Effector memory CD4-positive, alpha-beta T cell (primary cell): ENCODE measurements around the gene SRSF10.
"Not testable (repeated sequence)": the region's sequence is repeated elsewhere in the genome, so short reads cannot be mapped to it uniquely, and the experiment has no call there.

ENCODE experiments used
- DNase-seq, 3 donors: peaks; one replicate each; pipeline ENCODE4 v3.0.0-alpha.2; 2020
- H3K27ac ChIP-seq: 2 replicates; pipeline ENCODE4 v1.7.0; 2013; ENCODE audit warnings: mild to moderate bottlenecking, low read length, moderate library complexity; ENCODE audit not compliant: insufficient read depth, poor library complexity, severe bottlenecking
- H3K27me3 ChIP-seq: replicated peaks from 2 replicates; pipeline ENCODE4 v1.7.0; 2013; ENCODE audit warnings: mild to moderate bottlenecking, low read length; ENCODE audit not compliant: insufficient read depth, control insufficient read depth, poor library complexity, severe bottlenecking
- H3K36me3 ChIP-seq: 2 replicates; pipeline ENCODE4 v1.7.0; 2013; ENCODE audit warnings: mild to moderate bottlenecking, low read length, moderate library complexity; ENCODE audit not compliant: control insufficient read depth, insufficient read depth
- H3K4me1 ChIP-seq: 2 replicates; pipeline ENCODE4 v1.7.0; 2013; ENCODE audit warnings: low read length, mild to moderate bottlenecking; ENCODE audit not compliant: control insufficient read depth, insufficient read depth, poor library complexity, severe bottlenecking
- H3K4me3 ChIP-seq: 2 replicates; pipeline ENCODE4 v1.7.0; 2013; ENCODE audit warnings: low read length, low read depth, mild to moderate bottlenecking; ENCODE audit not compliant: insufficient read depth, poor library complexity, severe bottlenecking
- H3K9me3 ChIP-seq: 2 replicates; pipeline ENCODE4 v1.7.0; 2013; ENCODE audit warnings: mild to moderate bottlenecking, low read length, moderate library complexity; ENCODE audit not compliant: control insufficient read depth

Gene SRSF10

DNA sequence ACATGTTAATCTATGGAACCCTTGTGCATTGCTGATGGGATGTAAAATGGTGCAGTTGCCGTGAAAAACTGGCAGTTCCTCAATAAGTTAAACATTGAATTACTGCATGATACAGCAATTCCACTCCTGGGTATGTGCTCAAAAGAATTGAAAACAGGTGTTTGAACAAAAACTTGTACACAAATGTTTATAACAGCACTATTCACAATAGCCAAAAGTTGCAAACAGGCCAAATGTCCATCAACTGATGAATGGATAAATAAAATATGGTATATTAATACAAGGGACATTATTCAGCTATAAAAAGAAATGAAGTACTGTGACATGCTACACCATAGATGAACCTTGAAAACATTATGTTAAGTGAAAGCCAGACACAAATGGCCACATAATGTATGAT lies 17.7 kb upstream of the SRSF10 start:
- no peaks in the 10 kb centered on the region for H3K9me3 ChIP-seq
- no peak overlapping the region for H3K27ac ChIP-seq
- H3K4me3 ChIP-seq: no peak overlapping the region
- DNase-seq: no peak
- no peaks in the 10 kb centered on the region for H3K4me1 ChIP-seq
- no peaks in the 10 kb centered on the region for H3K36me3 ChIP-seq
- H3K27me3 ChIP-seq: no peaks in the 10 kb centered on the region

- DNase-seq: no peak
- Histone ChIP-seq H3K4me3 (no peak overlapping the region), H3K27ac (no peak overlapping the region), H3K36me3 (no peaks in the 10 kb centered on the region), H3K27me3 (no peaks in the 10 kb centered on the region), H3K4me1 (no peaks in the 10 kb centered on the region), H3K9me3 (no peaks in the 10 kb centered on the region)
Measured at GRCh38 chr1:23996700-23997229, 16.6 kb upstream of the SRSF10 start.

- DNase-seq: no peak
- Histone ChIP-seq H3K27me3 (no peaks in the 10 kb centered on the region), H3K27ac (no peak overlapping the region), H3K9me3 (no peaks in the 10 kb centered on the region), H3K4me3 (no peak overlapping the region), H3K36me3 (no peaks in the 10 kb centered on the region), H3K4me1 (no peaks in the 10 kb centered on the region)
Measured at GRCh38 chr1:23995431-23995837, 15.3 kb upstream of the SRSF10 start.

DNA sequence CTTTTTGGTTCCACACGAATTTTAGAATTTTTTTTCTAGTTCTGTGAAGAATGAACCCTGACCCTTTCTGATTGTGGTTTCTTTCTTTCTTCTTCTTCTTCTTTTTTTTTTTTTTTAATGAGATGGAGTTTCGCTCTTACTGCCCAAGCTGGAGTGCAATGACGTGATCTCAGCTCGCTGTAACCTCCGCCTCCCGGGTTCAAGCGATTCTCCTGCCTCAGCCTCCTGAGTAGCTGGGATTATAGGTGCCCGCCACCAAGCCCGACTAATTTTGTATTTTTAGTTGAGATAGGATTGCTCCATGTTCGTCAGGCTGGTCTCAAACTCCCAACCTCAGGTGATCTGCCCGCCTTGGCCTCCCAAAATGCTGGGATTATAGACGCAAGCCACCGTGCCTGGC lies 11.9 kb upstream of the SRSF10 start:
- not testable (repeated sequence) for H3K4me3 ChIP-seq, DNase-seq, H3K27me3 ChIP-seq, H3K4me1 ChIP-seq, H3K27ac ChIP-seq, H3K9me3 ChIP-seq, H3K36me3 ChIP-seq

GRCh38 chr1:23989263-23989662 lies 9.1 kb upstream of the SRSF10 start:
- Histone ChIP-seq H3K27me3 (no peaks in the 10 kb centered on the region), H3K36me3 (no peaks in the 10 kb centered on the region), H3K27ac (no peak overlapping the region), H3K4me3 (no peak overlapping the region), H3K4me1 (no peaks in the 10 kb centered on the region), H3K9me3 (no peaks in the 10 kb centered on the region)
- no peak for DNase-seq

- H3K27ac ChIP-seq, H3K9me3 ChIP-seq, H3K4me3 ChIP-seq, DNase-seq, H3K27me3 ChIP-seq, H3K4me1 ChIP-seq, H3K36me3 ChIP-seq: not testable (repeated sequence)
Measured at GRCh38 chr1:23987038-23987437, 6.9 kb upstream of the SRSF10 start.

GRCh38 chr1:23984417-23985186 lies 4.5 kb upstream of the SRSF10 start:
- DNase-seq: no peak
- no peak overlapping the region for H3K27ac ChIP-seq
- no peaks in the 10 kb centered on the region for H3K9me3 ChIP-seq

GRCh38 chr1:23980728-23981070 lies 572 bp upstream of the SRSF10 start:
- H3K27me3 ChIP-seq: no peaks in the 10 kb centered on the region
- no peak for DNase-seq
- peaks cover 5% of the 10 kb centered on the region for H3K36me3 ChIP-seq
- peak overlapping the region; percentile 94 for H3K4me3 ChIP-seq
- no peaks in the 10 kb centered on the region for H3K9me3 ChIP-seq
- H3K4me1 ChIP-seq: peaks cover 30% of the 10 kb centered on the region
- peak overlapping the region; percentile 99 for H3K27ac ChIP-seq

More at GRCh38 chr1:23984417-23985186, 4.5 kb upstream of the SRSF10 start:
- Histone ChIP-seq H3K27me3 (no peaks in the 10 kb centered on the region), H3K36me3 (no peaks in the 10 kb centered on the region), H3K4me3 (no peak overlapping the region), H3K4me1 (no peaks in the 10 kb centered on the region)

DNA sequence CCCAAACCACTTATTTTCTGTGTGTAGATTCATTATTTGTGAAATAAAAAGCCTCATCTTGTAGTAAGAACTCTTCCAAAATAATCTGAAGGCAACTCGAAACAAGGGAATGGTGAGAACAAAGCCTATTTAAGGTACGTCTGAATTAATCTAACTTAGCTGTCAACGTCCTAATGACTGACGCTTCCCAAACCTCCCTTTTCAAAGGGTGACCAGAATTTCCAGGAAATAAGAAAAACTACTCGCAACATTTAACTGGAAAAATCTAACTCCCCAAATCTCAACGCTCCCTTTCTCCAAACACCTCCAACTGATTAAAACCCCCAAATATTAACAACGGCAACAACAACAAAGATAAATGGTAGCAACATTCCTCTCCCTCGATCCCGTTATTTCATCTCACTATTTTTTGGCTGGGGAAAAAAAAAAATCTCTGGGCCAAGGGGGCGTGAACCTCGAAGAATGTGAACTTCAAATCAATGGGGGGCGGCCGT lies 693 bp downstream of the SRSF10 start:
- H3K27me3 ChIP-seq: no peaks in the 10 kb centered on the region
- H3K36me3 ChIP-seq: peaks cover 8% of the 10 kb centered on the region
- H3K4me1 ChIP-seq: peaks cover 37% of the 10 kb centered on the region
- H3K4me3 ChIP-seq: peak overlapping the region; percentile 94
- H3K27ac ChIP-seq: peak overlapping the region; percentile 99
- no peaks in the 10 kb centered on the region for H3K9me3 ChIP-seq
- DNase-seq: no peak

- DNase-seq: no peak
- Histone ChIP-seq H3K27ac (peak overlapping the region; percentile 99), H3K36me3 (peaks cover 8% of the 10 kb centered on the region)
Measured at GRCh38 chr1:23978805-23979204, 1.3 kb downstream of the SRSF10 start.

More at GRCh38 chr1:23978805-23979204, 1.3 kb downstream of the SRSF10 start:
- Histone ChIP-seq H3K9me3 (no peaks in the 10 kb centered on the region), H3K4me1 (peaks cover 37% of the 10 kb centered on the region), H3K4me3 (peak overlapping the region; percentile 94), H3K27me3 (no peaks in the 10 kb centered on the region)
